Mammary epithelial cell (primary cell): ENCODE data around the gene GBP3.

Source experiments
- CTCF ChIP-seq, 2 donors: IDR thresholded peaks in 1 of 2; conservative IDR thresholded peaks in 1 of 2; 2 replicates each; pipeline ENCODE4 v1.5.1; 2011 to 2012; ENCODE audit warnings: inconsistent platforms in 2 of 2, low read length in 2 of 2, mild to moderate bottlenecking in 2 of 2, control low read depth in 1 of 2, low read depth in 1 of 2; ENCODE audit not compliant: insufficient read depth in 1 of 2; ENCODE audit errors: extremely low read depth in 1 of 2
- EZH2 ChIP-seq: IDR thresholded peaks from 2 replicates; pipeline ENCODE4 v1.6.1; 2012; ENCODE audit warnings: low read length, inconsistent platforms, borderline replicate concordance

GRCh38 chr1:88985692-88986091 lies 37.0 kb downstream of the GBP3 start:
- TF ChIP-seq CTCF (conservative IDR thresholded peaks at IDR 0.05 in 1 of 2, IDR thresholded peaks at IDR 0.05 in 1 of 2; ENCODE audit: extremely low read depth in 1 of 2, insufficient read depth in 1 of 2, low read depth in 1 of 2, low read length in 2 of 2) (no peak), EZH2 (no peak)
